Mesenchymal stem cell (in vitro differentiated cells and primary cell): ENCODE results near the gene SCIN.
"Not testable (repeated sequence)": the region's sequence is repeated elsewhere in the genome, so short reads cannot be mapped to it uniquely, and the experiment has no call there.

Experiments
- DNase-seq: peaks from one replicate; pipeline ENCODE4 v3.0.0-alpha.2; 2013
- H2AFZ ChIP-seq: one replicate; pipeline ENCODE4 v1.6.1; 2013; ENCODE audit warnings: low read depth, mild to moderate bottlenecking, control low read depth, inconsistent platforms, low read length, moderate library complexity
- H2AK5ac ChIP-seq: 2 replicates; pipeline ENCODE4 v1.6.1; 2013; ENCODE audit warnings: low read length, moderate library complexity, mild to moderate bottlenecking, inconsistent platforms; ENCODE audit not compliant: severe bottlenecking
- H2BK120ac ChIP-seq: one replicate; pipeline ENCODE4 v1.6.1; 2013; ENCODE audit warnings: low read depth, mild to moderate bottlenecking, inconsistent platforms, low read length, moderate library complexity
- H2BK12ac ChIP-seq, 2 experiments: one replicate each; pipeline ENCODE4 v1.6.1; 2013; ENCODE audit warnings: inconsistent platforms in 2 of 2, low read length in 2 of 2, mild to moderate bottlenecking in 2 of 2, moderate library complexity in 2 of 2, control low read depth in 1 of 2
- H2BK15ac ChIP-seq: one replicate; pipeline ENCODE4 v1.6.1; 2013; ENCODE audit warnings: mild to moderate bottlenecking, low read depth, inconsistent platforms; ENCODE audit not compliant: poor library complexity, severe bottlenecking
- H2BK5ac ChIP-seq: 2 replicates; pipeline ENCODE4 v1.6.1; 2013; ENCODE audit warnings: low read depth, mild to moderate bottlenecking, low read length, control low read depth, inconsistent platforms; ENCODE audit not compliant: poor library complexity, severe bottlenecking
- H3K14ac ChIP-seq, 2 experiments: one replicate each; pipeline ENCODE4 v1.6.1; 2013; ENCODE audit warnings: inconsistent platforms in 2 of 2, low read length in 2 of 2, control low read depth in 1 of 2, mild to moderate bottlenecking in 1 of 2, moderate library complexity in 1 of 2
- H3K18ac ChIP-seq, 2 experiments: one replicate each; pipeline ENCODE4 v1.6.1; 2013; ENCODE audit warnings: inconsistent platforms in 2 of 2, low read length in 2 of 2, control low read depth in 1 of 2, low read depth in 1 of 2, mild to moderate bottlenecking in 1 of 2
- H3K23ac ChIP-seq, 2 experiments: one replicate each; pipeline ENCODE4 v1.6.1; 2013; ENCODE audit warnings: inconsistent platforms in 2 of 2, low read length in 2 of 2, mild to moderate bottlenecking in 2 of 2, moderate library complexity in 2 of 2, control low read depth in 1 of 2
- H3K27ac ChIP-seq: 2 replicates; pipeline ENCODE4 v1.5.1; 2013; ENCODE audit warnings: mild to moderate bottlenecking, moderate library complexity, low read length, control low read depth, inconsistent platforms; ENCODE audit not compliant: poor library complexity, severe bottlenecking
- H3K27me3 ChIP-seq, 2 experiments: 2 replicates each; pipeline versions ENCODE4 v1.6.1 to v1.7.0; 2013; ENCODE audit warnings: low read length in 2 of 2, mild to moderate bottlenecking in 2 of 2, moderate library complexity in 2 of 2, control low read depth in 1 of 2, inconsistent platforms in 1 of 2; ENCODE audit not compliant: control insufficient read depth in 1 of 2, insufficient read depth in 1 of 2
- H3K36me3 ChIP-seq, 2 experiments: 2 replicates each; pipeline versions ENCODE4 v1.6.1 to v1.7.0; 2013; ENCODE audit warnings: low read length in 2 of 2, control low read depth in 1 of 2, inconsistent platforms in 1 of 2, low read depth in 1 of 2, mild to moderate bottlenecking in 1 of 2; ENCODE audit not compliant: insufficient read depth in 2 of 2, control insufficient read depth in 1 of 2
- H3K4ac ChIP-seq, 2 experiments: one replicate each; pipeline ENCODE4 v1.6.1; 2013; ENCODE audit warnings: inconsistent platforms in 2 of 2, low read length in 2 of 2, mild to moderate bottlenecking in 2 of 2, moderate library complexity in 2 of 2, control low read depth in 1 of 2, low read depth in 1 of 2
- H3K4me1 ChIP-seq: 2 replicates; pipeline ENCODE4 v1.6.1; 2013; ENCODE audit warnings: low read depth, low read length, control low read depth; ENCODE audit not compliant: control insufficient read depth, insufficient read depth
- H3K4me2 ChIP-seq: 2 replicates; pipeline ENCODE4 v1.6.1; 2013; ENCODE audit warnings: low read length, mild to moderate bottlenecking, inconsistent platforms; ENCODE audit not compliant: poor library complexity, severe bottlenecking
- H3K4me3 ChIP-seq, 2 experiments: 2 replicates each; pipeline versions ENCODE4 v1.5.1 to v1.7.0; 2013; ENCODE audit warnings: low read length in 2 of 2, mild to moderate bottlenecking in 2 of 2, control low read depth in 1 of 2, low read depth in 1 of 2; ENCODE audit not compliant: insufficient read depth in 1 of 2
- H3K79me1 ChIP-seq: replicated peaks from 2 replicates; pipeline ENCODE4 v1.6.1; 2013; ENCODE audit warnings: mild to moderate bottlenecking, control low read depth, low read length, inconsistent platforms; ENCODE audit not compliant: poor library complexity, severe bottlenecking
- H3K9ac ChIP-seq: 2 replicates; pipeline ENCODE4 v1.7.0; 2013; ENCODE audit warnings: mild to moderate bottlenecking, low read length, moderate library complexity
- H3K9me3 ChIP-seq: 2 replicates; pipeline ENCODE4 v1.7.0; 2013; ENCODE audit warnings: mild to moderate bottlenecking, low read length; ENCODE audit not compliant: control insufficient read depth
- H4K8ac ChIP-seq: one replicate; pipeline ENCODE4 v1.6.1; 2013; ENCODE audit warnings: inconsistent platforms, mild to moderate bottlenecking, low read length, moderate library complexity
- H4K91ac ChIP-seq: one replicate; pipeline ENCODE4 v1.6.1; 2013; ENCODE audit warnings: mild to moderate bottlenecking, low read length, inconsistent platforms
- WGBS: methylation state at CpG from one replicate; pipeline ENCODE4 v1.1.7; 2013; ENCODE audit warnings: mixed read lengths; 5-methylcytosine and 5-hydroxymethylcytosine counted together

Gene SCIN

GRCh38 chr7:12643644-12644043, 73.1 kb downstream of the SCIN start:
- Histone ChIP-seq H3K4me2 (no peak overlapping the region), H4K8ac (no peak overlapping the region), H4K91ac (no peak overlapping the region), H3K4me3 (no peak overlapping the region), H2AFZ (no peak overlapping the region), H3K27me3 (no peaks in the 10 kb centered on the region), H3K9ac (no peak overlapping the region), H3K79me1 (no peaks in the 10 kb centered on the region), H3K23ac (no peak overlapping the region), H2BK120ac (no peak overlapping the region), H3K18ac (no peak overlapping the region), H2BK12ac (no peak overlapping the region), H2BK15ac (no peak overlapping the region), H2AK5ac (no peak overlapping the region), H2BK5ac (no peak overlapping the region), H3K4ac (no peak overlapping the region), H3K27ac (no peak overlapping the region), H3K14ac (no peak overlapping the region), H3K36me3 (no peaks in the 10 kb centered on the region), H3K4me1 (no peaks in the 10 kb centered on the region), H3K9me3 (no peaks in the 10 kb centered on the region)
- WGBS = 96% methylated on average over 5 of the region's 5 CpGs
- DNase-seq = no peak

GRCh38 chr7:12645212-12645611, 74.7 kb downstream of the SCIN start:
- H2AFZ ChIP-seq, H3K36me3 ChIP-seq, H3K27ac ChIP-seq, H3K14ac ChIP-seq, H2AK5ac ChIP-seq, H2BK5ac ChIP-seq, H4K91ac ChIP-seq, H3K9ac ChIP-seq, H3K9me3 ChIP-seq, H3K79me1 ChIP-seq, H3K23ac ChIP-seq, H3K4me3 ChIP-seq, H2BK120ac ChIP-seq, H3K27me3 ChIP-seq, DNase-seq, H3K4me2 ChIP-seq, H4K8ac ChIP-seq, H3K4me1 ChIP-seq, H2BK12ac ChIP-seq, H2BK15ac ChIP-seq, H3K4ac ChIP-seq, H3K18ac ChIP-seq: not testable (repeated sequence)
- WGBS = 86% methylated on average over 4 of the region's 6 CpGs

GRCh38 chr7:12646139-12646538, 75.6 kb downstream of the SCIN start:
- no peak overlapping the region for H3K4me3 ChIP-seq
- no peak overlapping the region for H3K14ac ChIP-seq
- H3K18ac ChIP-seq = peak overlapping the region in 1 of 2 experiments; percentile 73
- no peaks in the 10 kb centered on the region for H3K27me3 ChIP-seq
- peak; percentile 39 for DNase-seq
- H2BK5ac ChIP-seq = no peak overlapping the region
- H3K23ac ChIP-seq = no peak overlapping the region
- H2AFZ ChIP-seq = no peak overlapping the region
- no peak overlapping the region for H2BK120ac ChIP-seq
- H4K91ac ChIP-seq = no peak overlapping the region
- no peak overlapping the region for H2AK5ac ChIP-seq
- H2BK15ac ChIP-seq = no peak overlapping the region
- H3K4ac ChIP-seq = no peak overlapping the region
- H3K79me1 ChIP-seq = no peaks in the 10 kb centered on the region
- H3K36me3 ChIP-seq = no peaks in the 10 kb centered on the region
- no peaks in the 10 kb centered on the region for H3K4me1 ChIP-seq
- no peaks in the 10 kb centered on the region for H3K9me3 ChIP-seq
- H3K27ac ChIP-seq = no peak overlapping the region
- no peak overlapping the region for H3K9ac ChIP-seq
- H3K4me2 ChIP-seq = no peak overlapping the region
- H2BK12ac ChIP-seq = peak overlapping the region in 1 of 2 experiments; percentile 83
- no peak overlapping the region for H4K8ac ChIP-seq
- 71% methylated on average over 1 of the region's 1 CpG for WGBS

DNA sequence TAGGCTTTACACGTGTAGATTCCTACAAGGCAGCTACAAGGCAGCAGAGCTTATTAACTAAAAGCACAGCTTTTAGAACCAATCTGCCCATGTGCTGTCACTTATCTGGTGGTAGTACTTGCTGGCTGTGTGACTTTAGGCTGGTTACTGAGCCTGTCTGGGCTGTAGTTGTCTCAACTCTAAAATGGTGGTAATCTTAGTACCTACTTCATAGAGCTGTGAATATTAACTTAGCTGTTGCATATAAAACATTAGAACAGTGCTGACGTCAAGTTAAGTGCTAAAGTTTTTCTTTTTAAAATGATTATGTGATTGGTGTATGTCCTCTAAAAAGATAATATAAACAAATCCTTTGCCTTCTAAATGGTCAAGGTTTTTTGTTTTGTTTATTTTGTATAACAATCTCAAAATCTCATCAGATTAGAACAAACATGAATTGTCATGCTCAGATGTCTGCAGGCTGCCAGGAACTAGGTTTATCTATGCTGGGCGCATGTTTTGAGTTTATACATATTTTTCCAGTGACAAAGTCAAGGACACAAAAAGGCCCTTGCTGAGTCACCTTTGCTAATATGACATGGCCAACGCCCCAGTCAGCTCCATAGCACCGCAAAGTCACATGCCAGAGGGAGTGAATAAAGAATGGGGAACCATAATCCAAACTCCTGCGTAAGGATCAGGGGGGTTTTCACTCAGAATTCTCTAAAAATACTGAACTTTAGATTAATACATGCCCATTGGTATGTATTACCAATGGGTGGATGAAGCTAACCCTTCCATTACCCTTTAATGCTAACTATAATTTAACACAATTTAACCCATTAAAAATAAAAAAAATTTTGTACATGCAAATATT, 77.1 kb downstream of the SCIN start:
- Histone ChIP-seq H3K36me3 (no peaks in the 10 kb centered on the region), H3K4me3 (no peak overlapping the region), H4K91ac (peak overlapping the region; percentile 61), H3K4me2 (no peak overlapping the region), H2AFZ (no peak overlapping the region), H2BK5ac (peak overlapping the region; percentile 44), H2BK12ac (no peak overlapping the region), H3K14ac (no peak overlapping the region), H3K9ac (no peak overlapping the region), H3K4me1 (no peaks in the 10 kb centered on the region), H3K4ac (peak overlapping the region in 1 of 2 experiments; percentile 58), H2BK15ac (no peak overlapping the region), H2AK5ac (no peak overlapping the region), H3K27ac (no peak overlapping the region), H4K8ac (peak overlapping the region; percentile 72), H3K79me1 (no peaks in the 10 kb centered on the region), H2BK120ac (no peak overlapping the region), H3K18ac (peak overlapping the region in 1 of 2 experiments; percentile 78), H3K23ac (no peak overlapping the region), H3K9me3 (no peaks in the 10 kb centered on the region), H3K27me3 (no peaks in the 10 kb centered on the region)
- DNase-seq = peak; percentile 61
- WGBS = 0% methylated on average over 1 of the region's 6 CpGs
